Adrenal gland (tissue), 12 donors: ENCODE results near the gene POLR3K. TPM values are rescaled to one million over a fixed set of nuclear protein-coding genes. Genes with fewer than 3 reads are reported as not detected.

Source experiments
- DNase-seq, 7 donors: peaks; one replicate each; pipeline ENCODE4 v3.0.0-alpha.2; 2019 to 2020
- H3K27ac ChIP-seq, 5 donors: fragments of 200-600 bp; sonication (generic) in 4 of 5; 1 replicate in 3 of 5; 2 replicates in 2 of 5; pipeline versions ENCODE4 v1.5.1 to v1.8.0; 2016 to 2020; ENCODE audit warnings: mild to moderate bottlenecking in 1 of 5
- H3K27me3 ChIP-seq: fragments of 200-600 bp; 2 replicates; pipeline ENCODE4 v1.8.0; 2021
- H3K36me3 ChIP-seq, 2 donors: fragments of 200-600 bp; replicated peaks in 1 of 2; 1 replicate in 1 of 2; 2 replicates in 1 of 2; pipeline versions ENCODE4 v1.5.1 to v1.8.0; 2018 to 2022
- H3K4me1 ChIP-seq, 2 donors: fragments of 200-600 bp; replicated peaks in 1 of 2; 1 replicate in 1 of 2; 2 replicates in 1 of 2; pipeline versions ENCODE4 v1.5.1 to v1.8.0; 2018 to 2021
- H3K4me3 ChIP-seq, 4 donors: fragments of 200-600 bp; sonication (generic) in 3 of 4; one replicate each; pipeline ENCODE4 v1.5.1; 2016 to 2018
- H3K9me3 ChIP-seq, 3 donors: fragments of 200-600 bp; sonication (generic) in 1 of 3; replicated peaks in 1 of 3; 1 replicate in 2 of 3; 2 replicates in 1 of 3; pipeline versions ENCODE4 v1.5.1 to v1.8.0; 2016 to 2021
- CTCF ChIP-seq, 6 experiments: fragments of 450-650 bp in 4 of 6; fragments of 200-600 bp in 2 of 6; sonication (generic) in 1 of 6; IDR thresholded peaks; 1 replicate in 5 of 6; 2 replicates in 1 of 6; pipeline versions ENCODE4 v1.5.1 to v1.8.0; 2016 to 2021; ENCODE audit warnings: antibody characterized with exemption in 6 of 6, mild to moderate bottlenecking in 2 of 6, moderate library complexity in 1 of 6
- POLR2A ChIP-seq, 2 donors: fragments of 450-650 bp; IDR thresholded peaks; one replicate each; pipeline ENCODE4 v1.6.1; 2017; ENCODE audit warnings: antibody characterized with exemption in 2 of 2, mild to moderate bottlenecking in 2 of 2, moderate library complexity in 1 of 2
- WGBS, 4 donors: extraction: QIAGEN DNeasy Blood & Tissue Kit in 2 of 4; methylation state at CpG; one replicate each; pipeline versions ENCODE4 v1.1.5 to v1.1.7; 2013 to 2017; 5-methylcytosine and 5-hydroxymethylcytosine counted together
- intact Hi-C, 2 donors: fragments of 100-400 bp; cut with DNase I; formaldehyde crosslinking; loops; one replicate each; pipeline versions ENCODE4 v1.14.1 to v1.15.0; 2022 to 2023
- polyA plus RNA-seq, 3 donors: library from polyadenylated mRNA; stranded (reverse); fragments of 200-250 nt in 2 of 3; fragments of 350-450 nt in 1 of 3; fragmentation: Illumina TruSeq in 1 of 3; extraction: RNeasy Lipid Tissue Mini Kit (QIAGEN cat#74804) in 1 of 3; gene quantifications; one replicate each; pipeline ENCODE4 v1.2.3, GENCODE V29; 2013 to 2014
- total RNA-seq, 9 donors: library from RNA; depleted of rRNA in 4 of 9; stranded (reverse); fragments of >200 nt in 4 of 9; fragments of 120-200 nt in 1 of 9; fragmentation: NEBNext Ultra II Directional in 1 of 9; extraction: Animal tissue kit (Norgen Biotek cat#: 25700) in 1 of 9; gene quantifications; one replicate each; pipeline versions ENCODE4 v1.1.0 to v1.2.4, GENCODE V29; 2013 to 2023
- donor health status: healthy with polysubstance abuse.
- donor health status: Bipolar disorder and iron deficiency.
- donor health status: DM: yes; HTN: yes; CAD: no.
- donor health status: DM: no; HTN: no; CAD: no.
- donor health status: DM: no; HTN: no; CAD: no.
- donor health status: DM: yes; HTN: yes; CAD: no.

POLR3K gene
- total and polyA plus RNA-seq, 12 donors = 3.6 to 21.4 (median 8.6) TPM

DNA sequence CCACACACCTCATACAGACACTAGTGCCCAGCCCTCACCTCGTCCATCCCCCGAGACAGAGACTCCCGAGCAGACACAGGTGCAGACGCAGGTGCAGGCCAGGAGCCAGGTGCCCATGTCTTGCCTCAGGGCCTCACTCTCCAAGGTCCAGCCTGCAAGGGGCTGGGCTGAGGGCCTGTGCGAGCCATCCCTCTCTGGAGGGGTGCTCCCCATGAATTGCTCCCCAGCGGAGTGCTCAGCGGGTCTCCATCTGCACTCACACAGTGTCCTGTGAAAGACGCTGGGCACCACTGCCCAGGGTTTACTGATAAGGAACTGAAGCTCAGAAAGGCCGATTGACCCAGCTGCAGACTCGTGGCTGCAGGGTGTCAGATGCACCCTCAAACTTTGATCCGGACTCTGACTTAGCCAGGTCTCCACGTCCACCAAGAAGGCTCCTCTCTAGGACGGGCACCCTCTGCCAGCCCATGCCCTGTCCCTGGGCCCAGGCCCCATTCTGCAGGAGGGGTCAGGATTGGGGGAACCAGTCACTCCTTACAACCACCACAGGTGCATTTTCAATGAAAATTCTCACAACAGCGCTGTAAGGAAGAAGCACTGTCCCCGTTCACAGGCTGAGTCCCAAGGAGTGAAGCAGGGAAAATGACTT lies 16.9 kb downstream of the POLR3K start:
- Histone ChIP-seq H3K27ac (no peak overlapping the region), H3K9me3 (no peaks in the 10 kb centered on the region), H3K36me3 (no peaks in the 10 kb centered on the region), H3K4me1 (no peaks in the 10 kb centered on the region), H3K4me3 (no peak overlapping the region), H3K27me3 (no peaks in the 10 kb centered on the region)
- DNase-seq = peak in 1 of 7 donors; percentile 45
- no peak for TF ChIP-seq POLR2A (IDR thresholded peaks at IDR 0.05)
- TF ChIP-seq CTCF (IDR thresholded peaks at IDR 0.05) = no peak
- 91 to 97% (median 93%) methylated on average over 7 to 15 of the region's 15 CpGs for WGBS, 4 donors
- intact Hi-C loops = no loop called here

DNA sequence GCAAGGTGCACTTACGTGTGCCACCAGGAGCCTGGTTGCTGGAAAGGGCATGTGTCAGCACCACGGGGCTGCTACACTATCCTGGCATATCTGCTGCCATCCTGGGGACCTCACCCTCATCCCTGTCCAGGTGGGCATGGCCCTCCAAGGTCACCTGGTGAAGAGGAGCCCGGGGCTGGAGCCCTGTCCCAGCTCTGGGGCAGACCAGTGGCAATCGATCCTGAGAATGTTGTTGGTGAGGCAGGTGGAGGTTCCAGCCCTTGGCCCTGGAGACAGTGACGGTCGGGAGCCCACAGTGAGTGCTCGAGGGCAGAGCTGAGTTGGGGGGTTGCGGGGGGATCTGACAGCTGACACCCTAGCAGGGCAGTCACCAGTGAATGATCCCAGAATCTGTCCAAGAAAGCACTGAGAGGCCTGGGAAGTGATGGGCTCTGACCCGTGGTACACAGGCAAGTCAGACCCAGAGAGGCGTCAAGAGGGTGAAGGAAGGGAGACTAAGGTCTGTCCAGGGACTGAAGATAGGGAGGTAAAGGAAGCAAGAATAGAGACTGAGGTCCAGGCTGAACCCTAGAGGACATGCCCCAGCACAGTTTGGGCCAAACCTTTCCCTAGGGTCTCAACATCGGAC lies 17.6 kb downstream of the POLR3K start:
- Histone ChIP-seq H3K27ac (no peak overlapping the region), H3K4me3 (no peak overlapping the region), H3K27me3 (no peaks in the 10 kb centered on the region), H3K36me3 (no peaks in the 10 kb centered on the region), H3K4me1 (no peaks in the 10 kb centered on the region), H3K9me3 (no peaks in the 10 kb centered on the region)
- peak in 1 of 7 donors; percentile 14 for DNase-seq
- 83 to 90% (median 86%) methylated on average over 4 to 11 of the region's 11 CpGs for WGBS, 4 donors
- no peak for TF ChIP-seq CTCF (IDR thresholded peaks at IDR 0.05)
- TF ChIP-seq POLR2A (IDR thresholded peaks at IDR 0.05) = no peak
- intact Hi-C loops = no loop called here

- Histone ChIP-seq H3K27me3 (no peaks in the 10 kb centered on the region), H3K36me3 (no peaks in the 10 kb centered on the region), H3K27ac (no peak overlapping the region), H3K4me1 (no peaks in the 10 kb centered on the region), H3K9me3 (no peaks in the 10 kb centered on the region), H3K4me3 (no peak overlapping the region)
- 60 to 77% (median 70%) methylated on average over 5 to 17 of the region's 17 CpGs for WGBS, 4 donors
- no peak for TF ChIP-seq CTCF (IDR thresholded peaks at IDR 0.05)
- no peak for TF ChIP-seq POLR2A (IDR thresholded peaks at IDR 0.05)
- DNase-seq = peak in 2 of 7 donors; percentile 21 to 46
- intact Hi-C loops = no loop called here
These were observed 18.3 kb downstream of the POLR3K start for GRCh38 chr16:35011-35677.

GRCh38 chr16:34648-34987 lies 18.8 kb downstream of the POLR3K start:
- Histone ChIP-seq H3K4me1 (no peaks in the 10 kb centered on the region), H3K27ac (no peak overlapping the region), H3K27me3 (no peaks in the 10 kb centered on the region), H3K36me3 (no peaks in the 10 kb centered on the region), H3K4me3 (no peak overlapping the region), H3K9me3 (no peaks in the 10 kb centered on the region)
- intact Hi-C loops = no loop called here
- WGBS, 4 donors = 47 to 78% (median 60%) methylated on average over 2 to 6 of the region's 6 CpGs
- TF ChIP-seq POLR2A (IDR thresholded peaks at IDR 0.05) (no peak), CTCF (IDR thresholded peaks at IDR 0.05) (no peak)
- DNase-seq = peak in 2 of 7 donors; percentile 12 to 36
